B cell (primary cell): ENCODE data around the gene ECD. TPM values are rescaled to one million over a fixed set of nuclear protein-coding genes. Genes with fewer than 3 reads are reported as not detected.
A peak's percentile ranks its signal among the peaks of the same experiment; 100 is the strongest.

ENCODE experiments used
- ATAC-seq: fragments of 200-7000 bp; cut with Tn5 transposase; one replicate; pipeline ENCODE4 v1.10.0; 2021; ENCODE audit warnings: low read depth, mild to moderate bottlenecking, moderate number of reproducible peaks, moderate library complexity
- CTCF ChIA-PET: fragments of 350-600 bp; sonication (Branson Sonifier 250); formaldehyde crosslinking; loops from one replicate; lab custom pipeline; 2021; ENCODE audit warnings: antibody characterized with exemption, inconsistent platforms; lab: Charles Lee
- POLR2A ChIA-PET: fragments of 350-600 bp; sonication (Branson Sonifier 250); formaldehyde crosslinking; loops from one replicate; lab custom pipeline; 2021; ENCODE audit warnings: antibody characterized with exemption; lab: Charles Lee
- DNase-seq: peaks from one replicate; pipeline ENCODE4 v3.0.0; 2013
- H2AFZ ChIP-seq: 2 replicates; pipeline ENCODE4 v1.6.1; 2012; ENCODE audit warnings: mild to moderate bottlenecking, low read depth, low read length; ENCODE audit not compliant: insufficient read depth, poor library complexity, severe bottlenecking
- H3K27ac ChIP-seq, 2 donors: 1 replicate in 1 of 2; 2 replicates in 1 of 2; pipeline ENCODE4 v1.5.1; 2012 to 2013; ENCODE audit warnings: low read length in 2 of 2, mild to moderate bottlenecking in 2 of 2, moderate library complexity in 1 of 2
- H3K27me3 ChIP-seq, 4 experiments: fragments of 200-600 bp in 1 of 4; sonication (generic) in 1 of 4; replicated peaks in 1 of 4; 1 replicate in 2 of 4; 2 replicates in 2 of 4; pipeline versions ENCODE4 v1.6.1 to v1.7.0; 2013 to 2016; ENCODE audit warnings: low read length in 3 of 4, mild to moderate bottlenecking in 2 of 4, mixed read lengths in 1 of 4, moderate library complexity in 1 of 4; ENCODE audit not compliant: insufficient read depth in 4 of 4, control insufficient read depth in 3 of 4; ENCODE audit errors: control extremely low read depth in 1 of 4
- H3K36me3 ChIP-seq, 2 experiments: replicated peaks in 1 of 2; 1 replicate in 1 of 2; 2 replicates in 1 of 2; pipeline versions ENCODE4 v1.6.1 to v1.7.1; 2013; ENCODE audit warnings: low read length in 1 of 2; ENCODE audit not compliant: insufficient read depth in 2 of 2, control insufficient read depth in 1 of 2; ENCODE audit errors: control extremely low read depth in 1 of 2, extremely low read depth in 1 of 2
- H3K4me1 ChIP-seq, 2 donors: fragments of 200-600 bp in 1 of 2; sonication (generic) in 1 of 2; 1 replicate in 1 of 2; 2 replicates in 1 of 2; pipeline versions ENCODE4 v1.5.1 to v1.6.1; 2013 to 2017; ENCODE audit warnings: low read length in 2 of 2; ENCODE audit not compliant: control insufficient read depth in 2 of 2, insufficient read depth in 2 of 2
- H3K4me2 ChIP-seq: replicated peaks from 2 replicates; pipeline ENCODE3; 2012; ENCODE audit warnings: mild to moderate bottlenecking, low read depth, low read length; ENCODE audit not compliant: poor library complexity, severe bottlenecking
- H3K4me3 ChIP-seq, 5 experiments: fragments of 200-600 bp in 1 of 5; sonication (generic) in 1 of 5; 1 replicate in 3 of 5; 2 replicates in 2 of 5; pipeline versions ENCODE4 v1.5.1 to v1.7.0; 2011 to 2016; ENCODE audit warnings: low read length in 4 of 5, mild to moderate bottlenecking in 4 of 5, low read depth in 2 of 5, control low read depth in 1 of 5, moderate library complexity in 1 of 5; ENCODE audit not compliant: insufficient read depth in 1 of 5; ENCODE audit errors: control extremely low read depth in 1 of 5, extremely low read depth in 1 of 5
- H3K79me2 ChIP-seq: fragments of 200-600 bp; sonication (generic); one replicate; pipeline ENCODE4 v1.6.0; 2016; ENCODE audit warnings: low read length; ENCODE audit not compliant: control insufficient read depth, insufficient read depth
- H3K9ac ChIP-seq: fragments of 200-600 bp; sonication (generic); 2 replicates; pipeline ENCODE4 v1.6.1; 2017; ENCODE audit warnings: mild to moderate bottlenecking, low read length, moderate library complexity
- H3K9me3 ChIP-seq, 3 donors: one replicate each; pipeline versions ENCODE4 v1.6.1 to v1.7.1; 2013; ENCODE audit warnings: low read length in 2 of 3; ENCODE audit not compliant: control insufficient read depth in 2 of 3, insufficient read depth in 1 of 3; ENCODE audit errors: control extremely low read depth in 1 of 3
- H4K20me1 ChIP-seq: 2 replicates; pipeline ENCODE4 v1.6.0; 2012; ENCODE audit warnings: mild to moderate bottlenecking, low read length; ENCODE audit not compliant: insufficient read depth, control insufficient read depth, poor library complexity, severe bottlenecking
- H3K27ac Mint-ChIP-seq: one replicate; pipeline ENCODE4 v1.8.0; 2021; ENCODE audit warnings: mixed read lengths
- H3K27me3 Mint-ChIP-seq: one replicate; pipeline ENCODE4 v1.8.0; 2021; ENCODE audit warnings: mixed read lengths
- H3K4me1 Mint-ChIP-seq: one replicate; pipeline ENCODE4 v1.8.0; 2021; ENCODE audit warnings: mixed read lengths
- H3K4me3 Mint-ChIP-seq: one replicate; pipeline ENCODE4 v1.8.0; 2021; ENCODE audit warnings: mixed read lengths
- H3K9me3 Mint-ChIP-seq: one replicate; pipeline ENCODE4 v1.8.0; 2022; ENCODE audit warnings: mixed read lengths; ENCODE audit not compliant: insufficient read depth
- EZH2 ChIP-seq: IDR thresholded peaks from 2 replicates; pipeline ENCODE4 v1.6.1; 2012; ENCODE audit warnings: borderline replicate concordance, low read depth, mild to moderate bottlenecking, moderate library complexity, low read length; ENCODE audit not compliant: insufficient read depth, poor library complexity, severe bottlenecking
- whole genome bisulfite sequencing: methylation state at CpG from one replicate; pipeline ENCODE4 v1.1.5; 2013; ENCODE audit warnings: missing lambda C conversion rate; ENCODE audit not compliant: insufficient coverage; 5-methylcytosine and 5-hydroxymethylcytosine counted together
- intact Hi-C: fragments of 100-400 bp; cut with micrococcal nuclease; formaldehyde crosslinking; loops from one replicate; pipeline ENCODE4 v1.10.0; 2022
- polyA plus RNA-seq: library from polyadenylated mRNA; depleted of rRNA; stranded (reverse); fragments of >200 nt; gene quantifications from 2 replicates; pipeline ENCODE4 v1.2.3, GENCODE V29; 2012
- total RNA-seq, 2 donors: library from RNA; stranded (reverse); fragments of 120-200 nt in 1 of 2; gene quantifications; 1 replicate in 1 of 2; 2 replicates in 1 of 2; pipeline versions ENCODE4 v1.2.3 to v1.2.4, GENCODE V29; 2013 to 2022
- TF ChIP-seq, protein P1 (sequence below): fragments of 200-600 bp; IDR thresholded peaks from one replicate; pipeline ENCODE4 v1.8.0; 2022; ENCODE audit warnings: antibody characterized with exemption, mild to moderate bottlenecking

ECD gene
- total and polyA plus RNA-seq, 2 donors (not counting 1 experiment from before 2014, with no cell fraction given): 15.7 to 37.1 TPM

DNA sequence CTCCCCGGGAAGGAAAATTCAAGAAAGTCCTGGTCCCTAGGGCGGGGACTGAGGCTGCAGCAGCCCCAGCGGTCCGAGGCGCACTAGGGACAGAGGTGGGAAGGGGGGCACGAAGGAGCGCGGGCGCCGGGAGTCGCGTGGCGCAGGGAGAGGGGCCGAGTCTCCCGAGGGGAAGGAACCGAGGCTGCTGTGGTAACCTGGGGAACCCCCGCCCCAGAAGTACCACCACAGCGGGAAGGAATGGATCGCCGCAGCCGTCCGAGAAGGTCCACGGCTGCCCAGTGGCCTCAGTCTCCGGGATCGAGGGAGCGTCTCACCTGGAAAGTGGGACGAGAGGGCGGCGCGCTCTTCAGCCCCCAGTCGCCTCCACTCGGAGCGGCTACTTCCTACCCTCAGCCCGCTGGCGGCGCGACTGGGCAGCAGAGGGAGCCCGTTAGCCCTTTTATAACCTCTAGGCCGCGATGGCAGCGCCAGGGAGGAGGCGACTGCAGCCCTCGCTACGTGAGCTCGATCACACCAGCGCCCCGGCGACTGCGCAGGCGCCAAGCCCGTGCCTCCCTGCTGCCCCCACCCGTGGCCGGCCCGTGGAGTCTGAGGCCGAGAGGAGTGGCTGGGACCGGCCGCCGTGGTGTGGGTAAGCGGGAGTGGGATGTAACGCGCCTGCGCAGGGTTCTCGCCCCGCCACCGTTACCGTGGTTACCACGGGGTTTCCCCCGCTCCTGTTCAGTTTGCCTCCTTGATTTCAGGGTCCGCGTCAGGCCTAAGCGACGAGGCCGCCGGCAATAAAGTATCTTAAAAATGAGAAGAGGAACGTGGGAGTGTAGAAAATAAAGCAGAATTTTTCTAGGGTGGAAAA is 71.1 kb downstream of the ECD start, which contains the start of gene P4HA1:
Gene P4HA1 (minus strand): TSS at position 418 of the 856 bp plus-strand sequence. CDS start 21,983 bp downstream, outside the sequence.
- Mint-ChIP-seq H3K27ac (peak within 1 kb of the TSS; percentile 91), H3K9me3 (no peaks in the 10 kb centered on the region), H3K4me1 (peaks cover 30% of the 10 kb centered on the region), H3K4me3 (peak within 1 kb of the TSS; percentile 93), H3K27me3 (no peaks in the 10 kb centered on the region)
- TF ChIP-seq EZH2: no peak
- TF ChIP-seq, protein P1, sequence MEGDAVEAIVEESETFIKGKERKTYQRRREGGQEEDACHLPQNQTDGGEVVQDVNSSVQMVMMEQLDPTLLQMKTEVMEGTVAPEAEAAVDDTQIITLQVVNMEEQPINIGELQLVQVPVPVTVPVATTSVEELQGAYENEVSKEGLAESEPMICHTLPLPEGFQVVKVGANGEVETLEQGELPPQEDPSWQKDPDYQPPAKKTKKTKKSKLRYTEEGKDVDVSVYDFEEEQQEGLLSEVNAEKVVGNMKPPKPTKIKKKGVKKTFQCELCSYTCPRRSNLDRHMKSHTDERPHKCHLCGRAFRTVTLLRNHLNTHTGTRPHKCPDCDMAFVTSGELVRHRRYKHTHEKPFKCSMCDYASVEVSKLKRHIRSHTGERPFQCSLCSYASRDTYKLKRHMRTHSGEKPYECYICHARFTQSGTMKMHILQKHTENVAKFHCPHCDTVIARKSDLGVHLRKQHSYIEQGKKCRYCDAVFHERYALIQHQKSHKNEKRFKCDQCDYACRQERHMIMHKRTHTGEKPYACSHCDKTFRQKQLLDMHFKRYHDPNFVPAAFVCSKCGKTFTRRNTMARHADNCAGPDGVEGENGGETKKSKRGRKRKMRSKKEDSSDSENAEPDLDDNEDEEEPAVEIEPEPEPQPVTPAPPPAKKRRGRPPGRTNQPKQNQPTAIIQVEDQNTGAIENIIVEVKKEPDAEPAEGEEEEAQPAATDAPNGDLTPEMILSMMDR: peak; percentile 76
- peak within 1 kb of the TSS; percentile 93 to 98 for H3K27ac ChIP-seq
- ChIA-PET CTCF (interaction anchor here (0.6 to 5.4 kb wide), 24 partner anchors 13 to 547 kb away, joined by 3 to 111 read pairs (median 5); partner anchors contain the start of genes ECD, FAM149B1, MCU and NUDT13), POLR2A (interaction anchor here (0.6 to 2.4 kb wide), 14 partner anchors 14 to 1719 kb away, joined by 3 to 7 read pairs (median 4); partner anchors contain the start of genes DNAJC9, MCU and NUDT13)
- WGBS: under 1% methylated on average over 74 of the region's 75 CpGs
- intact Hi-C loops: loop anchor here (1.0 to 5.0 kb wide), 10 partner anchors 14 to 1731 kb away; partner anchors contain the start of genes CFAP70, ECD, FAM149B1 and KAT6B
- peak; percentile 100 for DNase-seq
- peaks cover 0 to 2% of the 10 kb centered on the region in 2 experiments for H3K36me3 ChIP-seq
- ATAC-seq: peak; percentile 91
- H3K4me3 ChIP-seq: peak within 1 kb of the TSS; percentile 88 to 98 (median 92)
- peaks cover 14% of the 10 kb centered on the region for H4K20me1 ChIP-seq
- H3K9me3 ChIP-seq: no peaks in the 10 kb centered on the region
- H3K4me1 ChIP-seq: peaks cover 10 to 18% of the 10 kb centered on the region in 2 donors
- no peaks in the 10 kb centered on the region for H3K27me3 ChIP-seq
- H3K4me2 ChIP-seq: peak within 1 kb of the TSS; percentile 91
- peak within 1 kb of the TSS; percentile 94 for H3K9ac ChIP-seq
- H3K79me2 ChIP-seq: peaks cover 36% of the 10 kb centered on the region
- peak within 1 kb of the TSS; percentile 78 for H2AFZ ChIP-seq
